GM23338 (cell line): ENCODE measurements around the gene MAD1L1. TPM values are rescaled to one million over a fixed set of nuclear protein-coding genes. Genes with fewer than 3 reads are reported as not detected.
"Not testable (repeated sequence)": the region's sequence is repeated elsewhere in the genome, so short reads cannot be mapped to it uniquely, and the experiment has no call there.

Experiments used
- ATAC-seq: fragments of 200-7000 bp; cut with Tn5 transposase; 3 replicates; pipeline ENCODE4 v1.9.1; 2020
- DNase-seq: peaks from one replicate; pipeline ENCODE4 v3.0.0-alpha.2; 2015; ENCODE audit warnings: low spot score
- H2AFZ ChIP-seq: fragments of 200-600 bp; sonication (generic); 2 replicates; pipeline ENCODE4 v1.8.0; 2016; ENCODE audit warnings: antibody characterized with exemption, mild to moderate bottlenecking, moderate library complexity
- H3F3A ChIP-seq: fragments of 200-600 bp; sonication (generic); replicated peaks from 2 replicates; pipeline ENCODE4 v1.8.0; 2017; ENCODE audit warnings: antibody characterized with exemption, mixed run types, low read depth
- H3K27ac ChIP-seq: fragments of 200-600 bp; sonication (generic); 2 replicates; pipeline ENCODE4 v1.6.1; 2016; ENCODE audit warnings: low read depth
- H3K27me3 ChIP-seq: fragments of 200-600 bp; sonication (generic); 2 replicates; pipeline ENCODE4 v1.8.0; 2016; ENCODE audit warnings: mild to moderate bottlenecking, mixed run types, moderate library complexity; ENCODE audit not compliant: insufficient read depth
- H3K36me3 ChIP-seq: fragments of 200-600 bp; sonication (generic); 2 replicates; pipeline ENCODE4 v1.8.0; 2016; ENCODE audit warnings: mild to moderate bottlenecking; ENCODE audit not compliant: insufficient read depth
- H3K4me1 ChIP-seq: fragments of 200-600 bp; sonication (generic); 2 replicates; pipeline ENCODE4 v1.8.0; 2016; ENCODE audit warnings: mild to moderate bottlenecking, moderate library complexity; ENCODE audit not compliant: insufficient read depth
- H3K4me2 ChIP-seq: fragments of 200-600 bp; sonication (generic); 2 replicates; pipeline ENCODE4 v1.7.1; 2017; ENCODE audit warnings: mixed run types
- H3K4me3 ChIP-seq: fragments of 200-600 bp; sonication (generic); 2 replicates; pipeline ENCODE4 v1.6.1; 2016; ENCODE audit warnings: mixed run types
- H3K79me2 ChIP-seq: fragments of 200-600 bp; sonication (generic); replicated peaks from 2 replicates; pipeline ENCODE4 v1.8.0; 2017; ENCODE audit warnings: mild to moderate bottlenecking; ENCODE audit not compliant: insufficient read depth
- H3K9me2 ChIP-seq: fragments of 200-600 bp; sonication (generic); 2 replicates; pipeline ENCODE4 v1.8.0; 2017; ENCODE audit not compliant: insufficient read depth
- H4K20me1 ChIP-seq: fragments of 200-600 bp; sonication (generic); replicated peaks from 2 replicates; pipeline ENCODE4 v1.8.0; 2017; ENCODE audit warnings: mild to moderate bottlenecking; ENCODE audit not compliant: insufficient read depth
- H3K27ac Mint-ChIP-seq: 2 replicates; pipeline ENCODE4 v1.8.0; 2020; ENCODE audit warnings: inconsistent platforms, mild to moderate bottlenecking, moderate library complexity, mixed read lengths
- H3K27me3 Mint-ChIP-seq: 3 replicates; pipeline ENCODE4 v1.8.0; 2022; ENCODE audit warnings: low read depth, mild to moderate bottlenecking, moderate library complexity, mixed read lengths, inconsistent platforms; ENCODE audit not compliant: insufficient read depth, poor library complexity
- H3K36me3 Mint-ChIP-seq: 3 replicates; pipeline ENCODE4 v1.8.0; 2021; ENCODE audit warnings: low read depth, mild to moderate bottlenecking, inconsistent platforms, moderate library complexity, mixed read lengths
- H3K4me1 Mint-ChIP-seq: 3 replicates; pipeline ENCODE4 v1.8.0; 2020; ENCODE audit warnings: mild to moderate bottlenecking, inconsistent platforms, mixed read lengths
- H3K4me3 Mint-ChIP-seq: 3 replicates; pipeline ENCODE4 v1.8.0; 2021; ENCODE audit warnings: moderate library complexity, mild to moderate bottlenecking, inconsistent platforms, mixed read lengths
- H3K9me3 Mint-ChIP-seq: 3 replicates; pipeline ENCODE4 v1.8.0; 2020; ENCODE audit warnings: moderate library complexity, mild to moderate bottlenecking, inconsistent platforms, mixed read lengths
- polyA plus RNA-seq: library from polyadenylated mRNA; unstranded; fragments of >200 nt; fragmentation: Nextera tagmentation; extraction: Ambion mirVana; gene quantifications from 2 replicates; pipeline ENCODE4 v1.2.1, GENCODE V29; 2016
- total RNA-seq: library from RNA; depleted of rRNA; stranded (reverse); fragments of >200 nt; shearing (Covaris generic); gene quantifications from 2 replicates; pipeline ENCODE4 v1.2.3, GENCODE V29; 2014

The MAD1L1 gene
- total and polyA plus RNA-seq, 2 experiments from 2014 or later: 40.3 to 59.3 TPM

- not testable (repeated sequence) for H3K4me3 Mint-ChIP-seq, H4K20me1 ChIP-seq, H2AFZ ChIP-seq, H3K9me2 ChIP-seq, H3K4me3 ChIP-seq, H3K4me1 Mint-ChIP-seq, H3K9me3 Mint-ChIP-seq, H3K27ac ChIP-seq, H3F3A ChIP-seq, H3K36me3 Mint-ChIP-seq, H3K79me2 ChIP-seq, DNase-seq, H3K27ac Mint-ChIP-seq, H3K4me2 ChIP-seq, ATAC-seq, H3K27me3 Mint-ChIP-seq, H3K27me3 ChIP-seq, H3K36me3 ChIP-seq, H3K4me1 ChIP-seq
These were observed 393.7 kb downstream of the MAD1L1 start for GRCh38 chr7:1838911-1839531.

GRCh38 chr7:1838544-1838872, 394.2 kb downstream of the MAD1L1 start:
- not testable (repeated sequence) for H3F3A ChIP-seq, ATAC-seq, H3K79me2 ChIP-seq, H3K27ac Mint-ChIP-seq, H3K36me3 Mint-ChIP-seq, H3K27ac ChIP-seq, H4K20me1 ChIP-seq, H3K27me3 ChIP-seq, H3K4me1 Mint-ChIP-seq, DNase-seq, H3K4me1 ChIP-seq, H3K4me2 ChIP-seq, H3K9me3 Mint-ChIP-seq, H3K36me3 ChIP-seq, H3K27me3 Mint-ChIP-seq, H3K4me3 ChIP-seq, H2AFZ ChIP-seq, H3K4me3 Mint-ChIP-seq, H3K9me2 ChIP-seq

GRCh38 chr7:1837696-1838543, 394.8 kb downstream of the MAD1L1 start:
- not testable (repeated sequence) for H3K4me3 ChIP-seq, H3K27me3 ChIP-seq, DNase-seq, H3K27ac ChIP-seq, H3K4me2 ChIP-seq, H3K36me3 Mint-ChIP-seq, H3K4me1 Mint-ChIP-seq, H3K4me1 ChIP-seq, H2AFZ ChIP-seq, H3K9me2 ChIP-seq, H3K36me3 ChIP-seq, H3K9me3 Mint-ChIP-seq, H3K4me3 Mint-ChIP-seq, H3K27me3 Mint-ChIP-seq, H4K20me1 ChIP-seq, H3K27ac Mint-ChIP-seq, H3F3A ChIP-seq, H3K79me2 ChIP-seq, ATAC-seq

- H3K4me1 Mint-ChIP-seq, H3K36me3 Mint-ChIP-seq, H3K4me2 ChIP-seq, ATAC-seq, H3K4me3 ChIP-seq, H3K9me2 ChIP-seq, H3K4me1 ChIP-seq, H3K79me2 ChIP-seq, H4K20me1 ChIP-seq, H3K27ac Mint-ChIP-seq, H3F3A ChIP-seq, H3K27ac ChIP-seq, H3K4me3 Mint-ChIP-seq, H3K27me3 ChIP-seq, H2AFZ ChIP-seq, H3K27me3 Mint-ChIP-seq, H3K36me3 ChIP-seq, DNase-seq: not testable (repeated sequence)
- peaks cover 14% of the 10 kb centered on the region; the same call in 2 of the 3 replicates for H3K9me3 Mint-ChIP-seq
These were observed 400.7 kb downstream of the MAD1L1 start for GRCh38 chr7:1831933-1832535.

- H3K4me3 ChIP-seq, H4K20me1 ChIP-seq, H3K4me3 Mint-ChIP-seq, H3K27ac ChIP-seq, H3K79me2 ChIP-seq, H3K27me3 ChIP-seq, DNase-seq, H3K36me3 Mint-ChIP-seq, H2AFZ ChIP-seq, H3K36me3 ChIP-seq, H3K9me2 ChIP-seq, H3K4me2 ChIP-seq, H3K4me1 ChIP-seq, H3F3A ChIP-seq, H3K27me3 Mint-ChIP-seq, ATAC-seq, H3K4me1 Mint-ChIP-seq, H3K27ac Mint-ChIP-seq: not testable (repeated sequence)
- peaks cover 14% of the 10 kb centered on the region; the same call in 2 of the 3 replicates for H3K9me3 Mint-ChIP-seq
These were observed 401.3 kb downstream of the MAD1L1 start for GRCh38 chr7:1831471-1831870.

- H3K4me3 ChIP-seq, H3K27ac ChIP-seq, H3K27me3 ChIP-seq, H3K4me1 ChIP-seq, H3K36me3 Mint-ChIP-seq, H4K20me1 ChIP-seq, ATAC-seq, H3F3A ChIP-seq, DNase-seq, H3K27me3 Mint-ChIP-seq, H3K27ac Mint-ChIP-seq, H3K79me2 ChIP-seq, H3K4me3 Mint-ChIP-seq, H3K9me2 ChIP-seq, H2AFZ ChIP-seq, H3K4me1 Mint-ChIP-seq, H3K36me3 ChIP-seq, H3K4me2 ChIP-seq: not testable (repeated sequence)
- peaks cover 14% of the 10 kb centered on the region; the same call in 2 of the 3 replicates for H3K9me3 Mint-ChIP-seq
These were observed 403.1 kb downstream of the MAD1L1 start for GRCh38 chr7:1829668-1830067.
